ENCODE measurements around the gene ABCA4.
"Not testable (repeated sequence)": the region's sequence is repeated elsewhere in the genome, so short reads cannot be mapped to it uniquely, and the experiment has no call there.

Gene ABCA4

GRCh38 chr1:93999840-94000415, 121.0 kb downstream of the ABCA4 start:
- in situ Hi-C loops (cut with MboI; ENCODE audit: low sequenced_read_pairs, unreplicated experiment) = no loop called here
- DNase-seq (ENCODE audit: low spot score) = no peak
- TF ChIP-seq CTCF (IDR thresholded peaks at IDR 0.05; ENCODE audit: borderline replicate concordance, control extremely low read depth, extremely low read depth, insufficient read depth, missing control alignments) = no peak

DNA sequence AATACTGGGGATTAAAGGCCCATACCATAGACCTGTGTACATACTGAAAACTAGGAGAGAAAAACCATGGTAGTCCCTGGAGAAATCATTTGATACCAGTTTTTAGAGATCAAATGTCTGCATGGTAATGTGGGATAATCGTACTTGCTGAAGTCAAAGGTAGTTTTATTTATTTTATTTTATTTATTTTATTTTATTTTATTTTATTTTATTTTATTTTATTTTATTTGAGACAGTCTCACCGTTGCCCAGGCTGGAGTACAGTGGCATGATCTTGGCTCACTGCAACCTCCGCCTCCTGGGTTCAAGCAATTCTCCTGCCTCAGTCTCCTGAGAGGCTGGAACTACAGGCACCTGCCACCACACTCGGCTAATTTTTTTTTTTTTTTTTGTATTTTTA, 122.4 kb downstream of the ABCA4 start:
- in situ Hi-C loops (cut with MboI; ENCODE audit: low sequenced_read_pairs, unreplicated experiment); DNase-seq (ENCODE audit: low spot score): not testable (repeated sequence)

DNA sequence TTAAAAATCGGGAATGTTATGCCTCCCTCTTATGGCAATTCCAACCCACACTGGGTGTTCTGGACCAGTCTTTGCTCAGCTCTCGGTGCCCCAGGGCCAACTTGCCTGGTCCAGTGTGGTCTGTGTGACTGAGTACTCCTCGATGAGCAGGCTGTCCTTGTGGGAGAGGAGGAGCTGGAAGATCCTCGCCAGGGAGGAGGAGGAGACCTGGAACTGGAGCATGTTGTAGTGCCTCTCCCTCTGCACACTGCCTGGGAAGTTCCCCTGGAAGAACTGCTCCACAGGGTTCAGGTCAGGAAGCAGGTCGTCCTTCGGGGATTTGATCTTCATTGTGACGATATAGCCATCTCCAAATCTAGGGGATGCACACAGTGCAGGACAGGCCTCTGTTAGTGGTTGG, 123.2 kb downstream of the ABCA4 start:
- DNase-seq (ENCODE audit: low spot score) = no peak
- TF ChIP-seq CTCF (IDR thresholded peaks at IDR 0.05; ENCODE audit: borderline replicate concordance, control extremely low read depth, extremely low read depth, insufficient read depth, missing control alignments) = no peak
- in situ Hi-C loops (cut with MboI; ENCODE audit: low sequenced_read_pairs, unreplicated experiment) = no loop called here

DNA sequence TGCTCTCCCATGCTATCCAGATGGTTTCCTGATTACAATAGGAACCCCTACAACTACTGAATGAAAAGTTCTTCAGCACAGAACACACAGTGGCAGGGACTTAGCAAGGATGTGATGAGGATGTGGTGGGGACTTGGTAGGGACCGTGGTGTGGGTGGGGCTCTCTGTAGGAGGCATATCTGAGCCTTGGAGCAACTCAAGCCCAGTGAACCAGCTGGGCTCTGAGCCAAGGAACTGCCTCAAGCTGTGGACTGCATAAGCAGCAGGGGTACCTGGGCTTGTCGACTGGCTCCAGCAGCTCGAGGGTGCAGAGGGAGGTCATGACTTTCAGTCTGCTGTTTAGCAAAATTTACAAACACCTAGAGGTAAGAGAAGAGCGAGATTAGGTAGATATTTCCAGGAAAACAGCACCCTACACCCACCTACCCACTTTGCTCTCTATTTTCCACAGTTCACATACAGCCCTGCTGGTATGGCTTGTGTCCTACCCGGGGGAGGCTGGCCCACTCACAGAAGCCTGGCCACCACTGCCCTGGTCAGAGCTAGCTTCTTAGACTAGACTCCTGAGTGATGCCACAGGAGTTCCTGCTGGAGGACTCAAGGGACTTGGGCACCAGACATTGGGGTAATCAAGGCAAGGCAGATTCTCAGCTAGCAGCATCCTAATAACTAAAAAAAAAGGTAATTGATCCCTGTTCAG, 125.0 kb downstream of the ABCA4 start:
- no peak for TF ChIP-seq CTCF (IDR thresholded peaks at IDR 0.05; ENCODE audit: borderline replicate concordance, control extremely low read depth, extremely low read depth, insufficient read depth, missing control alignments)
- in situ Hi-C loops (cut with MboI; ENCODE audit: low sequenced_read_pairs, unreplicated experiment) = no loop called here
- no peak for DNase-seq (ENCODE audit: low spot score)

DNA sequence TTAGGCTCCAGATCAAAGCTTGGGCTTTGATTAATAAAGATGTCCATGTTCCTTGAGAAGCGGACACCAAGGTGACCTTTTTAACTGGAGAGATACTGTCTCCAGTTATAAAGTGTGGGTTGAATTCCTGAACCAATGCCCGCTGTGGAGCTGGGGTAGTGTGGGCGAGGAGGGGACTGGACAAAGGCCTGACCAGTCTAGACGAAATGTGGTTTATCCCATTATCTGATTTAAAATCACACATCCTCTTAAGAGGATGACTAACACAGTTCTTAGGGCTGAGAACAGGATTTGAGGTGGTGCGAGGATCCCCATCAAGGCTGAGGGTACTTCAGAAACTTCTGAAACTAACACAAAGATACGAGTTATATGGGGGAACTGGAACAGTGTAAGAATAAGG, 127.2 kb downstream of the ABCA4 start:
- no peak for TF ChIP-seq CTCF (IDR thresholded peaks at IDR 0.05; ENCODE audit: borderline replicate concordance, control extremely low read depth, extremely low read depth, insufficient read depth, missing control alignments)
- DNase-seq (ENCODE audit: low spot score) = no peak
- in situ Hi-C loops (cut with MboI; ENCODE audit: low sequenced_read_pairs, unreplicated experiment) = no loop called here

GRCh38 chr1:93992954-93993353, 128.0 kb downstream of the ABCA4 start:
- TF ChIP-seq CTCF (IDR thresholded peaks at IDR 0.05; ENCODE audit: borderline replicate concordance, control extremely low read depth, extremely low read depth, insufficient read depth, missing control alignments) = no peak
- in situ Hi-C loops (cut with MboI; ENCODE audit: low sequenced_read_pairs, unreplicated experiment) = no loop called here

GRCh38 chr1:93992190-93992589, 128.8 kb downstream of the ABCA4 start:
- in situ Hi-C loops (cut with MboI; ENCODE audit: low sequenced_read_pairs, unreplicated experiment) = no loop called here
- no peak for TF ChIP-seq CTCF (IDR thresholded peaks at IDR 0.05; ENCODE audit: borderline replicate concordance, control extremely low read depth, extremely low read depth, insufficient read depth, missing control alignments)
- DNase-seq (ENCODE audit: low spot score) = no peak

More at GRCh38 chr1:93992954-93993353, 128.0 kb downstream of the ABCA4 start:
- DNase-seq (ENCODE audit: low spot score) = no peak

Measured in GM13976 (cell line).